ENCODE results near the gene COX8A. TPM values are rescaled to one million over a fixed set of nuclear protein-coding genes. Genes with fewer than 3 reads are reported as not detected.

The COX8A gene
- total RNA-seq, 2 donors from 2014 or later: 830 to 1,057 TPM

GRCh38 chr11:63998558-63999348, 24.3 kb downstream of the COX8A start:
- peaks cover 29% of the 10 kb centered on the region for H3K36me3 ChIP-seq
- H3K9me3 ChIP-seq: no peaks in the 10 kb centered on the region
- H3K27me3 ChIP-seq: no peaks in the 10 kb centered on the region
- no peak for TF ChIP-seq CTCF (IDR thresholded peaks at IDR 0.05)
- H3K4me1 ChIP-seq: peaks cover 0 to 40% of the 10 kb centered on the region in 2 donors
- peak overlapping the region in 1 of 2 donors; percentile 46 for H3K4me3 ChIP-seq
- no peak for DNase-seq (ENCODE audit: low spot score)
- no peak overlapping the region for H3K27ac ChIP-seq

GRCh38 chr11:63999349-64000025, 25.1 kb downstream of the COX8A start:
- no peak for DNase-seq (ENCODE audit: low spot score)
- peak overlapping the region in 1 of 2 donors; percentile 46 for H3K4me3 ChIP-seq
- TF ChIP-seq CTCF (IDR thresholded peaks at IDR 0.05): no peak
- H3K36me3 ChIP-seq: peaks cover 29% of the 10 kb centered on the region
- H3K27ac ChIP-seq: no peak overlapping the region
- H3K27me3 ChIP-seq: no peaks in the 10 kb centered on the region
- peaks cover 0 to 40% of the 10 kb centered on the region in 2 donors for H3K4me1 ChIP-seq
- no peaks in the 10 kb centered on the region for H3K9me3 ChIP-seq

- Histone ChIP-seq H3K4me3 (peak overlapping the region; percentile 17 to 46), H3K27ac (no peak overlapping the region), H3K9me3 (no peaks in the 10 kb centered on the region), H3K4me1 (peaks cover 0 to 40% of the 10 kb centered on the region in 2 donors), H3K27me3 (no peaks in the 10 kb centered on the region), H3K36me3 (peaks cover 22% of the 10 kb centered on the region)
- peak; percentile 85 to 95 for TF ChIP-seq CTCF (IDR thresholded peaks at IDR 0.05)
- DNase-seq (ENCODE audit: low spot score): peak; percentile 72
Measured at GRCh38 chr11:64000026-64000739, 25.8 kb downstream of the COX8A start.

- no peak overlapping the region for H3K27ac ChIP-seq
- no peaks in the 10 kb centered on the region for H3K27me3 ChIP-seq
- peak overlapping the region; percentile 17 to 46 for H3K4me3 ChIP-seq
- peaks cover 0 to 40% of the 10 kb centered on the region in 2 donors for H3K4me1 ChIP-seq
- DNase-seq (ENCODE audit: low spot score): no peak
- H3K36me3 ChIP-seq: peaks cover 19% of the 10 kb centered on the region
- no peaks in the 10 kb centered on the region for H3K9me3 ChIP-seq
- peak in 1 of 2 donors; percentile 57 for TF ChIP-seq CTCF (IDR thresholded peaks at IDR 0.05)
Measured at GRCh38 chr11:64000740-64001483, 26.5 kb downstream of the COX8A start.

Measured in right atrium auricular region (tissue), 2 donors.